HCT116 (cell line): Measurements from ENCODE around the gene CD320. TPM values are rescaled to one million over a fixed set of nuclear protein-coding genes. Genes with fewer than 3 reads are reported as not detected.

Experiments used
- ATAC-seq: fragments of 200-7000 bp; cut with Tn5 transposase; 2 replicates; pipeline ENCODE4 v1.9.1; 2020; ENCODE audit warnings: mild to moderate bottlenecking, moderate library complexity
- BruUV-seq: library from RNA; stranded (reverse); fragments of 400-500 nt; replicated peaks from 2 replicates; lab custom pipeline; 2021; lab: Mats Ljungman, UMichigan
- CTCF ChIA-PET: fragments of 300-600 bp; sonication (Branson Sonifier 250); formaldehyde crosslinking; loops from one replicate; lab custom pipeline; 2021; ENCODE audit warnings: antibody characterized with exemption; lab: Charles Lee
- POLR2A ChIA-PET: fragments of 300-600, 350-600 bp; sonication (Branson Sonifier 250); formaldehyde crosslinking; loops from one replicate; lab custom pipeline; 2021; ENCODE audit warnings: antibody characterized with exemption; lab: Charles Lee
- RAD21 ChIA-PET, 2 experiments: fragments of 300-600 bp; sonication (Branson Sonifier 250); formaldehyde crosslinking; loops; one replicate each; lab custom pipeline; 2023; ENCODE audit warnings: low total read pairs in 2 of 2; ENCODE audit not compliant: uncharacterized antibody in 2 of 2, unreplicated experiment in 2 of 2, low non-redundant PET in 1 of 2; lab: Charles Lee
- DNase-seq: peaks from one replicate; pipeline ENCODE4 v3.0.0-alpha.2; 2010; ENCODE audit warnings: low read depth, low spot score
- H2AFZ ChIP-seq: fragments of 200-600 bp; shearing (Covaris generic), sonication (generic); 2 replicates; pipeline ENCODE4 v1.6.1; 2017; ENCODE audit warnings: low read depth, mixed run types, mixed read lengths, antibody characterized with exemption, low read length; ENCODE audit not compliant: poor library complexity, severe bottlenecking
- H3K27ac ChIP-seq: 2 replicates; pipeline ENCODE4 v1.5.1; 2012; ENCODE audit warnings: low read depth, low read length
- H3K27me3 ChIP-seq: fragments of 200-600 bp; sonication (generic); 2 replicates; pipeline ENCODE4 v1.6.1; 2016; ENCODE audit warnings: mixed run types, low read length, mixed read lengths; ENCODE audit not compliant: insufficient read depth
- H3K36me3 ChIP-seq, 2 experiments: fragments of 200-500 bp in 1 of 2; fragments of 200-600 bp in 1 of 2; sonication (Bioruptor generic) in 1 of 2; sonication (generic) in 1 of 2; 2 replicates each; pipeline versions ENCODE4 v1.5.1 to v1.6.1; 2014 to 2016; ENCODE audit warnings: low read length in 2 of 2, inconsistent platforms in 1 of 2, mixed read lengths in 1 of 2, mixed run types in 1 of 2; ENCODE audit not compliant: insufficient read depth in 2 of 2, control insufficient read depth in 1 of 2
- H3K4me1 ChIP-seq, 2 experiments: fragments of 200-600 bp in 1 of 2; sonication (generic) in 1 of 2; 2 replicates each; pipeline versions ENCODE4 v1.5.1 to v1.6.1; 2012 to 2017; ENCODE audit warnings: low read length in 2 of 2, inconsistent platforms in 1 of 2, mild to moderate bottlenecking in 1 of 2, mixed read lengths in 1 of 2, mixed run types in 1 of 2, moderate library complexity in 1 of 2; ENCODE audit not compliant: insufficient read depth in 2 of 2, control insufficient read depth in 1 of 2
- H3K4me2 ChIP-seq: fragments of 200-600 bp; sonication (generic); 2 replicates; pipeline ENCODE4 v1.6.1; 2017; ENCODE audit warnings: mixed run types, low read length, mixed read lengths
- H3K4me3 ChIP-seq, 2 experiments: fragments of 200-600 bp in 1 of 2; sonication (generic) in 1 of 2; replicated peaks in 1 of 2; 2 replicates each; pipeline ENCODE4 v1.5.1; 2011 to 2016; ENCODE audit warnings: low read length in 2 of 2, control low read depth in 1 of 2, low read depth in 1 of 2, mild to moderate bottlenecking in 1 of 2, mixed read lengths in 1 of 2, mixed run types in 1 of 2
- H3K79me2 ChIP-seq: fragments of 200-600 bp; sonication (generic); 2 replicates; pipeline ENCODE4 v1.6.1; 2017; ENCODE audit warnings: mild to moderate bottlenecking, mixed run types, low read length, moderate library complexity, mixed read lengths; ENCODE audit not compliant: insufficient read depth
- H3K9ac ChIP-seq: fragments of 200-600 bp; sonication (generic); 2 replicates; pipeline ENCODE4 v1.6.1; 2016; ENCODE audit warnings: low read length, mixed read lengths
- H3K9me2 ChIP-seq: fragments of 200-600 bp; sonication (generic), shearing (Covaris generic); 2 replicates; pipeline ENCODE4 v1.6.1; 2017; ENCODE audit warnings: mixed run types, mild to moderate bottlenecking, moderate library complexity; ENCODE audit not compliant: insufficient read depth
- H3K9me3 ChIP-seq, 2 experiments: fragments of 200-500 bp in 1 of 2; fragments of 200-600 bp in 1 of 2; sonication (Bioruptor generic) in 1 of 2; sonication (generic) in 1 of 2; 2 replicates each; pipeline ENCODE4 v1.6.1; 2014 to 2017; ENCODE audit warnings: low read length in 2 of 2, mixed read lengths in 2 of 2, inconsistent platforms in 1 of 2, low read depth in 1 of 2, mild to moderate bottlenecking in 1 of 2, mixed run types in 1 of 2, moderate library complexity in 1 of 2; ENCODE audit not compliant: control insufficient read depth in 1 of 2, insufficient read depth in 1 of 2
- H4K20me1 ChIP-seq: fragments of 200-600 bp; sonication (generic), shearing (Covaris generic); 2 replicates; pipeline ENCODE4 v1.6.1; 2017; ENCODE audit warnings: mixed run types, mild to moderate bottlenecking, moderate library complexity; ENCODE audit not compliant: insufficient read depth
- ATF3 ChIP-seq: IDR thresholded peaks from 2 replicates; pipeline ENCODE4 v1.6.1; 2012
- CEBPB ChIP-seq: IDR thresholded peaks from 2 replicates; pipeline ENCODE4 v1.6.1; 2012; ENCODE audit warnings: low read depth
- EGR1 ChIP-seq: IDR thresholded peaks from 2 replicates; pipeline ENCODE4 v1.6.1; 2012; ENCODE audit warnings: low read depth
- ELF1 ChIP-seq: IDR thresholded peaks from 2 replicates; pipeline ENCODE4 v1.6.1; 2012; ENCODE audit warnings: low read depth, borderline replicate concordance
- EZH2 ChIP-seq: fragments of 200-600 bp; sonication (generic); IDR thresholded peaks from 2 replicates; pipeline ENCODE4 v1.6.1; 2017; ENCODE audit warnings: antibody characterized with exemption, mixed run types
- EZH2phosphoT487 ChIP-seq: fragments of 200-600 bp; IDR thresholded peaks from 2 replicates; pipeline ENCODE4 v1.6.1; 2018; ENCODE audit warnings: antibody characterized with exemption, borderline replicate concordance
- JUND ChIP-seq: IDR thresholded peaks from 2 replicates; pipeline ENCODE4 v1.6.1; 2012
- MAX ChIP-seq: IDR thresholded peaks from 2 replicates; pipeline ENCODE4 v1.6.1; 2012
- POLR2AphosphoS5 ChIP-seq: IDR thresholded peaks from 2 replicates; pipeline ENCODE4 v1.6.1; 2011; ENCODE audit warnings: mild to moderate bottlenecking, low read depth, low read length, moderate library complexity
- RAD21 ChIP-seq: IDR thresholded peaks from 2 replicates; pipeline ENCODE4 v1.6.1; 2012; ENCODE audit warnings: low read depth, mild to moderate bottlenecking
- SIN3A ChIP-seq: IDR thresholded peaks from 2 replicates; pipeline ENCODE4 v1.6.1; 2012; ENCODE audit warnings: low read depth
- SRF ChIP-seq: IDR thresholded peaks from 2 replicates; pipeline ENCODE4 v1.6.1; 2012; ENCODE audit warnings: low read depth
- TCF7L2 ChIP-seq: IDR thresholded peaks from 2 replicates; pipeline ENCODE4 v1.7.0; 2011; ENCODE audit warnings: borderline replicate concordance, inconsistent platforms; ENCODE audit not compliant: insufficient read depth, insufficient read length; ENCODE audit errors: extremely low read depth
- YY1 ChIP-seq: IDR thresholded peaks from 2 replicates; pipeline ENCODE4 v1.6.1; 2011; ENCODE audit warnings: low read length, low read depth, moderate library complexity, mild to moderate bottlenecking; ENCODE audit not compliant: insufficient replicate concordance; ENCODE audit errors: extremely low read depth
- ZBTB33 ChIP-seq: IDR thresholded peaks from 2 replicates; pipeline ENCODE4 v1.6.1; 2011; ENCODE audit warnings: mild to moderate bottlenecking, low read length, moderate library complexity; ENCODE audit not compliant: insufficient replicate concordance; ENCODE audit errors: extremely low read depth
- ZFX ChIP-seq: fragments of 450-650 bp; IDR thresholded peaks from 2 replicates; pipeline ENCODE4 v1.6.1; 2017
- ZNF274 ChIP-seq: fragments of 200-500 bp; sonication (Bioruptor generic); IDR thresholded peaks from 2 replicates; pipeline ENCODE4 v1.6.1; 2014; ENCODE audit warnings: mild to moderate bottlenecking, low read depth, low read length, inconsistent platforms
- intact Hi-C: fragments of 100-400 bp; cut with micrococcal nuclease; formaldehyde crosslinking; loops from 2 replicates; pipeline ENCODE4 v1.10.0; 2022
- total RNA-seq: library from RNA; stranded (reverse); gene quantifications from one replicate; pipeline ENCODE4 v1.2.1, GENCODE V29; 2021; ENCODE audit not compliant: unreplicated experiment
- TF ChIP-seq, protein P1 (sequence below): IDR thresholded peaks from 2 replicates; pipeline ENCODE4 v1.6.1; 2012; ENCODE audit warnings: low read depth

CD320 gene
- total RNA-seq, 1 experiment from 2014 or later = 86.2 TPM

DNA sequence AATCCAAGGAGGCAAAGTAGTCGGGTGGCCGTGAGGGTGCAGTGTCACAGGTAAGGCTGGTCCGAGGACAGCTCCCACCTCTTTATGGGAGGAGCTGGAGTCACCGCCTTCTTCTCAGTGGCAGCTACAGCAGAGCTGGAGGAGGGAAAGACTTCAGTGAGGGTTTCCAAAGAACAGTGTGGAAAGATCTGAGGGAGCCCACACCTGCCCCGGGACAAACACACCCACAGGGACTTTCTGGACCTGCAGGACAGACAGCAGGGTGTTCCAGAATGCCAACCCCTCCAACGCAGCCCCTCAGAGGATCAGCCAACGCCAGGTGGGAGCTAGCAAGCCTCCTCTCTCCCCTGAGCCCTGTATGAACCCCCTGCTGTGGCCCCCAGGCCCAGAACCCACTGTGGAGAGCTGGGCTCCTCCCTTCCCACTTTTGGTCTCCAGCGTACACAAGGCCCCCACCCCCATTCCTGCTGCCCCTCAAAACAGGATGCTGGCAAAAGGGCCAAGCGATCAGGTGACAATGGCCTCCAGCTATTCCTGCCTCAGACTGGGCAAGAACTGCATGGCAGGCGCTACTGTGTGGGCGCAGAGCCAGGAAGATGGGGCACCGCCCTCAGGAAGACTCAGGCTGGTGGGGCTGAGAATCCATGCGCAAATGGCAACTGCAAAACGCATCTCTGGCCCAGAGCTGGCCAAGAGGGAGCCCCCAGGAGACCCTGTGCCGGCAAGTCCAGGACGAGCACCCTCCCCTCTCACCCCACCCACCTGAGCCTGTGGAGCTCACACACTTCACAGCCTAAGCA lies 3.5 kb upstream of the CD320 start (continued):
- TF ChIP-seq, protein P1, sequence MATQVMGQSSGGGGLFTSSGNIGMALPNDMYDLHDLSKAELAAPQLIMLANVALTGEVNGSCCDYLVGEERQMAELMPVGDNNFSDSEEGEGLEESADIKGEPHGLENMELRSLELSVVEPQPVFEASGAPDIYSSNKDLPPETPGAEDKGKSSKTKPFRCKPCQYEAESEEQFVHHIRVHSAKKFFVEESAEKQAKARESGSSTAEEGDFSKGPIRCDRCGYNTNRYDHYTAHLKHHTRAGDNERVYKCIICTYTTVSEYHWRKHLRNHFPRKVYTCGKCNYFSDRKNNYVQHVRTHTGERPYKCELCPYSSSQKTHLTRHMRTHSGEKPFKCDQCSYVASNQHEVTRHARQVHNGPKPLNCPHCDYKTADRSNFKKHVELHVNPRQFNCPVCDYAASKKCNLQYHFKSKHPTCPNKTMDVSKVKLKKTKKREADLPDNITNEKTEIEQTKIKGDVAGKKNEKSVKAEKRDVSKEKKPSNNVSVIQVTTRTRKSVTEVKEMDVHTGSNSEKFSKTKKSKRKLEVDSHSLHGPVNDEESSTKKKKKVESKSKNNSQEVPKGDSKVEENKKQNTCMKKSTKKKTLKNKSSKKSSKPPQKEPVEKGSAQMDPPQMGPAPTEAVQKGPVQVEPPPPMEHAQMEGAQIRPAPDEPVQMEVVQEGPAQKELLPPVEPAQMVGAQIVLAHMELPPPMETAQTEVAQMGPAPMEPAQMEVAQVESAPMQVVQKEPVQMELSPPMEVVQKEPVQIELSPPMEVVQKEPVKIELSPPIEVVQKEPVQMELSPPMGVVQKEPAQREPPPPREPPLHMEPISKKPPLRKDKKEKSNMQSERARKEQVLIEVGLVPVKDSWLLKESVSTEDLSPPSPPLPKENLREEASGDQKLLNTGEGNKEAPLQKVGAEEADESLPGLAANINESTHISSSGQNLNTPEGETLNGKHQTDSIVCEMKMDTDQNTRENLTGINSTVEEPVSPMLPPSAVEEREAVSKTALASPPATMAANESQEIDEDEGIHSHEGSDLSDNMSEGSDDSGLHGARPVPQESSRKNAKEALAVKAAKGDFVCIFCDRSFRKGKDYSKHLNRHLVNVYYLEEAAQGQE = no peak
- no peak for TF ChIP-seq EZH2

DNA sequence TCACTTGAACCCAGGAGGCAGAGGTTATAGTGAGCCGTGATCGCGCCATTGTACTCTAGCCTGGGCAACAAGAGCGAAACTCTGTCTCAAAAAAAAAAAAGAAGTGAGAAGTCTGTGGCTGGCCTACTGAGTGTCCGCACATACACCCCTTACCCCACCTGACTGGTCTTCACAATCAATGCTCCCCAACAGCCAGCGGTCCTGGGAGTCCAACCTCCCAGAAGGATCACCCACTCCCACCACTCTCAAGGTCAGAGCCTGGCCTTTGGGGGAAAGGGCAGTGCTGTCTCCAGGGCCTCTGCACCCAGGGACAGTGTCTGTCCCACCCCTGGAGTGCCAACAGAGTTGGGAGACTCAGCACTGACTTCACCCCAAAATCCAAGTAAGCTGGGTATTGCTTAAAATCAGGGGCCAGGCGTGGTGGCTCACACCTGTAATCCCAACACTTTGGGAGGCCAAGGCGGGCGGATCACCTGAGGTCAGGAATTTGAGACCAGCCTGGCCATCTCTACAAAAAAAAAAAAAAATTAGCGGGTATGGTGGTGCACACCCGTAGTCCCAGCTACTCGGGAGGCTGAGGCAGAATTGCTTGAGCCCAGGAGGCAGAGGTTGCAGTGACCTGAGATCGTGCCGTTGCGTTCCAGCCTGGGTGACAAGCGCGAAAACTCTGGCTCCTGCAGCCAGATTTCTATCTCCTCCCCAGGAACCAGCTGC lies 2.3 kb upstream of the CD320 start:
- ATAC-seq = no peak
- POLR2A ChIA-PET = interaction anchor here (1.2 kb wide), 1 partner anchor 11 kb away, joined by 4 read pairs; the partner anchor contains the start of genes NDUFA7 and RPS28

More for the DNA sequence above, 2.3 kb upstream of the CD320 start:
- intact Hi-C loops = no loop called here
- RAD21 ChIA-PET = no interaction called here
- no peaks in the 10 kb centered on the region for H3K27me3 ChIP-seq
- CTCF ChIA-PET = no interaction called here
- H3K9ac ChIP-seq = no peak overlapping the region
- no peak overlapping the region for H2AFZ ChIP-seq
- H3K4me2 ChIP-seq = no peak overlapping the region
- H3K36me3 ChIP-seq = peaks cover 16 to 30% of the 10 kb centered on the region in 2 experiments; a peak in 3 of 4 replicates
- DNase-seq = no peak
- no peaks in the 10 kb centered on the region for H4K20me1 ChIP-seq
- H3K4me1 ChIP-seq = peaks cover 14 to 47% of the 10 kb centered on the region in 2 experiments
- no TSS peak for BruUV-seq
- TF ChIP-seq POLR2AphosphoS5 (no peak), SRF (no peak), ATF3 (no peak), ZBTB33 (no peak), CEBPB (no peak), ZFX (no peak), MAX (no peak), JUND (no peak), YY1 (no peak), TCF7L2 (no peak), ZNF274 (no peak), EGR1 (no peak), SIN3A (no peak), ELF1 (no peak), RAD21 (no peak), EZH2phosphoT487 (no peak)
- TF ChIP-seq, all 23 proteins: peak for 0
- Histone ChIP-seq H3K27ac (no peak overlapping the region), H3K9me2 (no peaks in the 10 kb centered on the region), H3K79me2 (peaks cover 24% of the 10 kb centered on the region), H3K9me3 (no peaks in the 10 kb centered on the region), H3K4me3 (no peak overlapping the region)
